GM21367 (cell line): ENCODE measurements around the gene VSIR.

Experiments used
- ATAC-seq: cut with Tn5 transposase; IDR thresholded peaks from one replicate; pipeline ENCODE4 v1.9.1; 2021; ENCODE audit not compliant: unreplicated experiment

The VSIR gene

DNA sequence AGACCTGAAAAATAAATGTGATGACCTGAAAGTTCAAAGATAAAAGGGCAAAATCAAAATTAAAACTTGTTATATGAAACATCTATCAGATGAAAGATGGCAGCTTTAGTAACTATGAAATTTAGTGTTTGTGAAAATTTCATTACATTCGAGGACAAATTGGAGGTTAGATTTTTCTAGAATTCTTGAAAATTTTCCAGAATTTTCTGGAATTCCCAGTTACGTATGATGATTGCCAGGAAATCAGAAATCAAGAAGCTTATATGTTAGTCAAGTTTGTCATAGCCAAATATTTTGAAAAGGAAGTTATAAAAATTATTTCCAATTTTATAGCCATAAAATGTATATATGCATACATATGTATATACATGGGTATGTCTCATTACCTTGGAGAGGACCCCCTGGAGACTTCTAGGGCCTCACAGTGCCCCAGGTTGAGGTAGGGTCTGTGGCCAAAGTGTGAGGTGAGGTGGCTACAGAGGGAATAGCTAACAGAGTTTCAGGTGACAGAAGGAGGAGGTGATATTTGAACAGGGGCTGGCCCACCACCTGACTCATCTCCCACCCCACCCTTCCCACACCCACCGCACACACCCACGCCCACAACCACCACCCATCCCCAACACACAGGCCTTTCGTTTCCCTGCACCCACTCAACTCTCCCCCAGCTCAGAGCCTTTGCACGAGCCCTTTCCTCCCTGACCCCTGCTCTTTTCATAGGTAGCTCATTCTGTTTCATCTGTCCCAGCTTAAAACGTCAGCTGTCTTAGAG lies 75.2 kb downstream of the VSIR start:
- no peak for ATAC-seq
